OCI-LY3 (cell line): ENCODE results near the gene RPL31.

Source experiments
- H2AFZ ChIP-seq: fragments of 200-600, 300-600 bp; shearing (Covaris generic); 2 replicates; pipeline ENCODE4 v1.6.0; 2014; ENCODE audit warnings: antibody characterized with exemption, low read depth, low read length
- H3K27ac ChIP-seq: fragments of 200-600, 300-600 bp; sonication (generic); 2 replicates; pipeline ENCODE4 v1.5.1; 2014; ENCODE audit warnings: mild to moderate bottlenecking, low read length, moderate library complexity, mixed read lengths
- H3K27me3 ChIP-seq: fragments of 200-600, 300-600 bp; sonication (generic); 2 replicates; pipeline ENCODE4 v1.6.1; 2014; ENCODE audit warnings: low read depth, low read length, mixed read lengths
- H3K36me3 ChIP-seq: fragments of 200-600, 300-600 bp; sonication (generic); replicated peaks from 2 replicates; pipeline ENCODE3; 2014; ENCODE audit warnings: low read depth, low read length, mixed read lengths
- H3K4me1 ChIP-seq: fragments of 300-600, 200-600 bp; sonication (generic); 2 replicates; pipeline ENCODE4 v1.6.1; 2014; ENCODE audit warnings: low read length, mixed read lengths
- H3K4me2 ChIP-seq: fragments of 200-600, 300-600 bp; sonication (generic); 2 replicates; pipeline ENCODE4 v1.6.1; 2014; ENCODE audit warnings: low read length, mixed read lengths
- H3K4me3 ChIP-seq: fragments of 300-600, 200-600 bp; sonication (generic); 2 replicates; pipeline ENCODE4 v1.5.1; 2014; ENCODE audit warnings: antibody characterized with exemption, mild to moderate bottlenecking, low read length, moderate library complexity
- H3K79me2 ChIP-seq: fragments of 300-600, 200-600 bp; shearing (Covaris generic); 2 replicates; pipeline ENCODE4 v1.6.1; 2014; ENCODE audit warnings: mild to moderate bottlenecking, low read length, mixed read lengths
- H3K9ac ChIP-seq: fragments of 300-600, 200-600 bp; shearing (Covaris generic); 2 replicates; pipeline ENCODE4 v1.6.0; 2014; ENCODE audit warnings: mild to moderate bottlenecking, low read length, moderate library complexity
- H3K9me3 ChIP-seq: fragments of 200-600, 300-600 bp; shearing (Covaris generic); 2 replicates; pipeline ENCODE4 v1.6.1; 2014; ENCODE audit warnings: low read length, mixed read lengths; ENCODE audit not compliant: insufficient read depth
- H4K20me1 ChIP-seq: fragments of 200-600, 300-600 bp; sonication (generic); 2 replicates; pipeline ENCODE4 v1.6.1; 2016; ENCODE audit warnings: low read length, mixed read lengths; ENCODE audit not compliant: insufficient read depth
- EZH2phosphoT487 ChIP-seq: fragments of 200-600 bp; shearing (Covaris generic); IDR thresholded peaks from 2 replicates; pipeline ENCODE4 v1.6.1; 2018; ENCODE audit warnings: antibody characterized with exemption, mixed run types, low read depth
- TF ChIP-seq, protein P1 (sequence below): fragments of 200-600, 300-600 bp; sonication (generic); IDR thresholded peaks from 2 replicates; pipeline ENCODE4 v1.5.1; 2014; ENCODE audit warnings: antibody characterized with exemption, low read length, low read depth

RPL31 gene

DNA sequence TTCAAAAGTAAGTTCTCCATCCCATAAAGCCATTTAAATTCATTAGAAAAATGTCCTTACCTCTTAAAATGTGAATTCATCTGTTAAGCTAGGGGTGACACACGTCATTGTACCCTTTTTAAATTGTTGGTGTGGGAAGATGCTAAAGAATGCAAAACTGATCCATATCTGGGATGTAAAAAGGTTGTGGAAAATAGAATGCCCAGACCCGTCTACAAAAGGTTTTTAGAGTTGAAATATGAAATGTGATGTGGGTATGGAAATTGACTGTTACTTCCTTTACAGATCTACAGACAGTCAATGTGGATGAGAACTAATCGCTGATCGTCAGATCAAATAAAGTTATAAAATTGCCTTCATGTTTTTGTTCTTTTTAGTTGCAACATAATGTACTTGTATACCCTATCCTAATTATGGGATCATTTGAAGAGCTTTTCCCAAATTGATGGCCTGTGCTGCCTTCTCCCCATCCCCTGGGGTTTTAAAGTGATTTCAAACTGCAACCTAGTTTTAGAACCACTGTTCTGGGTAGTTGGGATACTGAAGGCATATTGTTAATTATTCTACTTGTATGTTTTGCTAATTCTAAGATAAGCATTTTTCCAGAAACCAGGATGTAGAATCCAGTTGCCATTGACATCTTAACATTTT, 4.1 kb downstream of the RPL31 start:
- peaks cover 69% of the 10 kb centered on the region for H3K36me3 ChIP-seq
- peaks cover 36% of the 10 kb centered on the region for H3K4me1 ChIP-seq
- no peak overlapping the region for H3K27ac ChIP-seq
- no peak overlapping the region for H3K9ac ChIP-seq
- H4K20me1 ChIP-seq, result peaks cover 71% of the 10 kb centered on the region
- no peak overlapping the region for H2AFZ ChIP-seq
- H3K79me2 ChIP-seq, result peaks cover 60% of the 10 kb centered on the region
- no peaks in the 10 kb centered on the region for H3K9me3 ChIP-seq
- H3K4me2 ChIP-seq, result no peak overlapping the region
- no peak overlapping the region for H3K4me3 ChIP-seq
- no peaks in the 10 kb centered on the region for H3K27me3 ChIP-seq
- TF ChIP-seq, protein P1, sequence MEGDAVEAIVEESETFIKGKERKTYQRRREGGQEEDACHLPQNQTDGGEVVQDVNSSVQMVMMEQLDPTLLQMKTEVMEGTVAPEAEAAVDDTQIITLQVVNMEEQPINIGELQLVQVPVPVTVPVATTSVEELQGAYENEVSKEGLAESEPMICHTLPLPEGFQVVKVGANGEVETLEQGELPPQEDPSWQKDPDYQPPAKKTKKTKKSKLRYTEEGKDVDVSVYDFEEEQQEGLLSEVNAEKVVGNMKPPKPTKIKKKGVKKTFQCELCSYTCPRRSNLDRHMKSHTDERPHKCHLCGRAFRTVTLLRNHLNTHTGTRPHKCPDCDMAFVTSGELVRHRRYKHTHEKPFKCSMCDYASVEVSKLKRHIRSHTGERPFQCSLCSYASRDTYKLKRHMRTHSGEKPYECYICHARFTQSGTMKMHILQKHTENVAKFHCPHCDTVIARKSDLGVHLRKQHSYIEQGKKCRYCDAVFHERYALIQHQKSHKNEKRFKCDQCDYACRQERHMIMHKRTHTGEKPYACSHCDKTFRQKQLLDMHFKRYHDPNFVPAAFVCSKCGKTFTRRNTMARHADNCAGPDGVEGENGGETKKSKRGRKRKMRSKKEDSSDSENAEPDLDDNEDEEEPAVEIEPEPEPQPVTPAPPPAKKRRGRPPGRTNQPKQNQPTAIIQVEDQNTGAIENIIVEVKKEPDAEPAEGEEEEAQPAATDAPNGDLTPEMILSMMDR, result no peak
- no peak for TF ChIP-seq EZH2phosphoT487

DNA sequence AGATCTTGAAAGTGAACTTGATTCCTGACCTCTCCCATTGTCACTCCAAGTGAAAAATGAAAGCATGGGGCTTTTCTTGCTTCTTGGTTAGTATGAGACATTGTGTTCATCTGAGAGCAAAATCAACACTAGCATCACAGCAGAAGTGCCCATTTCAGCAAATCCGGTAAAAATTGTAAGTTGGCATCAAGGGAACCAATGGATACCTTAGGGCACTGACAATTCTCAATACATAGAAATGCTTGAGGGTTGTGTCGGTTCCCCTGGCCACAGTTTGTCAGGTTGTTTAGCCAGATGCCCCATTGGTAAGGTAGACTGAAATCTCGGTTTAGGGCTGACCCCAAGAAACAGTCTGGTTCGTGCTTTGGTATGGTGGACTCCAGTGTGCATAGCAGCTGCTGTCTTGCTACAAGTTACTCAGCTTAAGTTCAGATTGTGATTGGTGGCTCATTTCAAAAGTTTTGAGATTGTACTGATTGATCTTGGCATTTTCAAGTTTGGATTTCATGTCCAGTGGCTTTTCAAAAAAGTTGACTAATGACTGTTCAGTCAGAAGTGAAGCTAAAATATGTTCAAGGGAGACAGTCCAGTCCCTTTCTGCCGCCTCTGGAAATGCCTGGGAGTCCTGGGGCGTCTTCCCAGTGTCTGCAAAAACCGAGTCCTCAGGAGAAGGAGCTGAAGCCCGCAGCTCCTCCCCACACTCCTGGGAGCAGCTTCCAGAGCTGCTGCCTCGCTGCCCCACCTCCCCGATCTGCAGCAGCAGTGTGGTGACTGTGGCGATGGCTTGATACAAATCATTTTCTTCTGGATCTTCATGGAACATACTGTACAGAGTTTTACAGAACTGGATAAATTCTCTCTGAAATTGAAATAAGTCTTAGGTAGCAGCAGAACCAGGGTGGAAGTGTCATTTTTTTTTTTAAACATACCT, 5.6 kb downstream of the RPL31 start:
- H3K36me3 ChIP-seq, result peaks cover 70% of the 10 kb centered on the region
- H3K27ac ChIP-seq, result no peak overlapping the region
- peaks cover 85% of the 10 kb centered on the region for H4K20me1 ChIP-seq
- no peak overlapping the region for H2AFZ ChIP-seq
- H3K27me3 ChIP-seq, result no peaks in the 10 kb centered on the region
- no peak overlapping the region for H3K4me2 ChIP-seq
- H3K79me2 ChIP-seq, result peaks cover 57% of the 10 kb centered on the region
- H3K4me1 ChIP-seq, result peaks cover 45% of the 10 kb centered on the region
- H3K4me3 ChIP-seq, result no peak overlapping the region
- no peaks in the 10 kb centered on the region for H3K9me3 ChIP-seq
- TF ChIP-seq EZH2phosphoT487, result no peak
- TF ChIP-seq, protein P1, result no peak
- no peak overlapping the region for H3K9ac ChIP-seq

DNA sequence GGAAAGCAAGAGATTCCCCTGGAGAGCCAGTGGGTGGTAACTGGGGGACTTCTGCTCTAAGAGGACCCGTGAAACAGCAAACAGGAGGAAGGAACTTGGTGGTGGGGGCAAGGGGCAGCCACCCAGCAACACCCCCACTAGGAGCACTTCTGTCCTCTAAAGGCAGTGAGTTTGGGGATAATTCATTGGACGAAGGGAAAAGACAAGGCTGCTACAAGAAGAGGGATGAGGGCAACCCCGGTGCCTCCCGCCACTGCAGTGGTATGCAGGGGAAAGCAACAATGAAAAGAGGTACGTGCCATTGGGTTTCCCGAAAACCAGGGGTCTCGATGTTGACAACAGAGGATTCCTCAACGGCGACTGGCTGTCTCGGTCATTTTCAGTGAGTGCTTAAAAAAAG, 9.1 kb downstream of the RPL31 start:
- TF ChIP-seq EZH2phosphoT487, result no peak
- TF ChIP-seq, protein P1, result no peak
- H3K4me3 ChIP-seq, result peak overlapping the region; percentile 24; the same call in 1 of the 2 replicates

DNA sequence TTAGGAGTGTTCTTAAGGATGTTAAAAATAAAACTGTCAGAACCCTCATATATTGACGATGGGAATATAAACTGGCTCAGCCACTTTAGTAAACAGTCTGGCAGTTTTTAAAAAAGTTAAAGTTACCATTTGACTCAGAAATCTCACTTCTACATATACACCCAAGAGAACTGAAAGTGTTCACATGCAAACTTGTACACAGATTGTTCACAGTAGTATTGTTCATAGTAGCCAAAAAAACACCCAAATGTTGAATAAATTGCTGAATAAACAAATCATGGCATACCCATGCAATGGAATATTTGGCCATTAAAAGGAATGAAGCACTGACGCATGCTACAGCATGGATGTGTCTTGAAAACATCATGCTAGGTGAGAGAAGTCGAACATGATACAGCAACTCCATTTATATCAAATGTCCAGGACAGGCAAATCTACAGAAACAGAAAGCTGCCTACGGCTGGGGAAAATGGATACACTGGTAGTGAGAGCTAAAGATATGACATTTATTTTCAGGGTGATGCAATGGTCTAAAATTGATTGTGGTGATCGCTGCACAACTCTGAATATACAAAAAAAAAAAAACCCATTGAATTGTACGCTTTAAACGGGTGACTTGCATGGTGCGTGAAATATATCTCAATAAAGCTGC, 10.1 kb downstream of the RPL31 start:
- Histone ChIP-seq H2AFZ (no peak overlapping the region), H3K4me1 (peaks cover 29% of the 10 kb centered on the region), H3K9ac (no peak overlapping the region), H3K4me3 (peak overlapping the region; percentile 34), H3K27me3 (no peaks in the 10 kb centered on the region), H3K27ac (peak overlapping the region; percentile 76), H3K4me2 (peak overlapping the region; percentile 73), H3K9me3 (no peaks in the 10 kb centered on the region), H4K20me1 (peaks cover 60% of the 10 kb centered on the region), H3K36me3 (peaks cover 51% of the 10 kb centered on the region), H3K79me2 (peaks cover 29% of the 10 kb centered on the region)
- TF ChIP-seq, protein P1, result no peak
- TF ChIP-seq EZH2phosphoT487, result 0 out of 2 replicates have a peak, but pooled peaks have one; percentile 28

More for the DNA sequence above, 9.1 kb downstream of the RPL31 start:
- Histone ChIP-seq H3K27me3 (no peaks in the 10 kb centered on the region), H4K20me1 (peaks cover 68% of the 10 kb centered on the region), H3K36me3 (peaks cover 61% of the 10 kb centered on the region), H3K4me2 (peak overlapping the region; percentile 53), H3K9me3 (no peaks in the 10 kb centered on the region), H2AFZ (no peak overlapping the region), H3K9ac (no peak overlapping the region), H3K4me1 (peaks cover 29% of the 10 kb centered on the region), H3K27ac (peak overlapping the region; percentile 76), H3K79me2 (peaks cover 32% of the 10 kb centered on the region)
